Vagina (tissue), 2 donors: Measurements from ENCODE around the gene TMEM260. TPM values are rescaled to one million over a fixed set of nuclear protein-coding genes. Genes with fewer than 3 reads are reported as not detected.
"Not testable (repeated sequence)": the region's sequence is repeated elsewhere in the genome, so short reads cannot be mapped to it uniquely, and the experiment has no call there.

Experiments used
- DNase-seq, 2 donors: peaks; one replicate each; pipeline ENCODE4 v3.0.0-alpha.2; 2017; ENCODE audit errors: extremely low spot score in 2 of 2
- H3K27ac ChIP-seq: fragments of 200-600 bp; sonication (generic); one replicate; pipeline ENCODE4 v1.5.1; 2019
- H3K27me3 ChIP-seq: fragments of 200-600 bp; sonication (generic); one replicate; pipeline ENCODE4 v1.5.1; 2019
- H3K36me3 ChIP-seq, 2 donors: fragments of 200-600 bp; sonication (generic); one replicate each; pipeline ENCODE4 v1.5.1; 2017 to 2019
- H3K4me1 ChIP-seq: fragments of 200-600 bp; sonication (generic); one replicate; pipeline ENCODE4 v1.5.1; 2019
- H3K4me3 ChIP-seq, 2 donors: fragments of 200-600 bp; sonication (generic); 1 replicate in 1 of 2; 2 replicates in 1 of 2; pipeline ENCODE4 v1.5.1; 2016 to 2019
- H3K9me3 ChIP-seq: fragments of 200-600 bp; sonication (generic); one replicate; pipeline ENCODE4 v1.5.1; 2019
- CTCF ChIP-seq, 3 experiments: fragments of 450-650 bp in 2 of 3; fragments of 200-600 bp in 1 of 3; sonication (generic) in 1 of 3; IDR thresholded peaks; one replicate each; pipeline ENCODE4 v1.5.1; 2017 to 2019; ENCODE audit warnings: antibody characterized with exemption in 3 of 3, mild to moderate bottlenecking in 2 of 3, moderate library complexity in 2 of 3
- POLR2A ChIP-seq, 2 donors: fragments of 450-650 bp; IDR thresholded peaks; one replicate each; pipeline ENCODE4 v1.6.1; 2017; ENCODE audit warnings: antibody characterized with exemption in 2 of 2, mild to moderate bottlenecking in 2 of 2, moderate library complexity in 2 of 2
- POLR2AphosphoS5 ChIP-seq, 2 donors: sonication (generic); formaldehyde crosslinking; IDR thresholded peaks; one replicate each; pipeline ENCODE4 v1.9.0; 2017; ENCODE audit warnings: antibody characterized with exemption in 2 of 2, mild to moderate bottlenecking in 2 of 2, low read depth in 1 of 2; ENCODE audit not compliant: insufficient read depth in 1 of 2
- intact Hi-C: fragments of 100-400 bp; cut with DNase I; formaldehyde crosslinking; loops from one replicate; pipeline ENCODE4 v1.15.1; 2023
- total RNA-seq: library from RNA; depleted of rRNA; stranded (reverse); fragments of >200 nt; gene quantifications from one replicate; pipeline ENCODE4 v1.2.3, GENCODE V29; 2016

The TMEM260 gene
- total RNA-seq, 1 donor from 2014 or later, result 13.3 TPM

- no peak for TF ChIP-seq CTCF (IDR thresholded peaks at IDR 0.05)
- no peak for TF ChIP-seq POLR2AphosphoS5 (IDR thresholded peaks at IDR 0.05; ENCODE audit: insufficient read depth in 1 of 2, low read depth in 1 of 2)
- no peak for TF ChIP-seq POLR2A (IDR thresholded peaks at IDR 0.05)
- H3K27me3 ChIP-seq, result no peaks in the 10 kb centered on the region
- no peaks in the 10 kb centered on the region for H3K36me3 ChIP-seq
- intact Hi-C loops, result no loop called here
- H3K27ac ChIP-seq, result no peak overlapping the region
- H3K9me3 ChIP-seq, result no peaks in the 10 kb centered on the region
- no peaks in the 10 kb centered on the region for H3K4me1 ChIP-seq
- no peak for DNase-seq
- no peak overlapping the region for H3K4me3 ChIP-seq
Observed at GRCh38 chr14:56678838-56679237, 99.2 kb downstream of the TMEM260 start.

GRCh38 chr14:56686416-56686815 lies 106.8 kb downstream of the TMEM260 start:
- TF ChIP-seq CTCF (IDR thresholded peaks at IDR 0.05) (no peak), POLR2AphosphoS5 (IDR thresholded peaks at IDR 0.05; ENCODE audit: insufficient read depth in 1 of 2, low read depth in 1 of 2) (no peak), POLR2A (IDR thresholded peaks at IDR 0.05) (no peak)
- Histone ChIP-seq H3K4me1 (no peaks in the 10 kb centered on the region), H3K36me3 (no peaks in the 10 kb centered on the region), H3K27ac (no peak overlapping the region), H3K9me3 (no peaks in the 10 kb centered on the region), H3K27me3 (no peaks in the 10 kb centered on the region), H3K4me3 (no peak overlapping the region)
- intact Hi-C loops, result no loop called here
- no peak for DNase-seq

GRCh38 chr14:56687123-56687522 lies 107.5 kb downstream of the TMEM260 start:
- intact Hi-C loops, result no loop called here

GRCh38 chr14:56694609-56695008 lies 115.0 kb downstream of the TMEM260 start:
- Histone ChIP-seq H3K27ac (no peak overlapping the region), H3K4me3 (no peak overlapping the region), H3K36me3 (no peaks in the 10 kb centered on the region), H3K4me1 (no peaks in the 10 kb centered on the region), H3K27me3 (no peaks in the 10 kb centered on the region), H3K9me3 (no peaks in the 10 kb centered on the region)
- no peak for DNase-seq
- intact Hi-C loops, result no loop called here
- no peak for TF ChIP-seq POLR2AphosphoS5 (IDR thresholded peaks at IDR 0.05; ENCODE audit: insufficient read depth in 1 of 2, low read depth in 1 of 2)
- TF ChIP-seq CTCF (IDR thresholded peaks at IDR 0.05), result no peak
- TF ChIP-seq POLR2A (IDR thresholded peaks at IDR 0.05), result no peak

More at GRCh38 chr14:56687123-56687522, 107.5 kb downstream of the TMEM260 start:
- Histone ChIP-seq H3K27ac (no peak overlapping the region), H3K36me3 (no peaks in the 10 kb centered on the region), H3K4me3 (no peak overlapping the region), H3K27me3 (no peaks in the 10 kb centered on the region), H3K9me3 (no peaks in the 10 kb centered on the region), H3K4me1 (no peaks in the 10 kb centered on the region)
- no peak for TF ChIP-seq CTCF (IDR thresholded peaks at IDR 0.05)
- TF ChIP-seq POLR2AphosphoS5 (IDR thresholded peaks at IDR 0.05; ENCODE audit: insufficient read depth in 1 of 2, low read depth in 1 of 2), result no peak
- no peak for DNase-seq

- H3K4me1 ChIP-seq, H3K9me3 ChIP-seq, H3K27ac ChIP-seq, DNase-seq, H3K36me3 ChIP-seq, H3K27me3 ChIP-seq, H3K4me3 ChIP-seq, intact Hi-C loops: not testable (repeated sequence)
Observed at GRCh38 chr14:56695216-56695615, 115.6 kb downstream of the TMEM260 start.

Other genes starting within 250 kb of the TMEM260 start
- not detected for gene OTX2, start 230.7 kb downstream of the TMEM260 start, total RNA-seq